ENCODE measurements around the gene HDDC2.
"Not testable (repeated sequence)": the region's sequence is repeated elsewhere in the genome, so short reads cannot be mapped to it uniquely, and the experiment has no call there.

HDDC2 gene

GRCh38 chr6:125306756-125307149 lies 5.0 kb upstream of the HDDC2 start:
- no peak for DNase-seq

- peak in 1 of 2 experiments; percentile 20 for DNase-seq
Measured at GRCh38 chr6:125304970-125305660, 3.3 kb upstream of the HDDC2 start.

GRCh38 chr6:125303512-125303854 lies 1.7 kb upstream of the HDDC2 start:
- no peak for DNase-seq

- DNase-seq: no peak
Measured at GRCh38 chr6:125302840-125303511, 1.2 kb upstream of the HDDC2 start.

- peak in 1 of 2 experiments; percentile 58 for DNase-seq
Measured at GRCh38 chr6:125300992-125301434, 754 bp downstream of the HDDC2 start.

- no peak for DNase-seq
Measured at GRCh38 chr6:125299257-125299656, 2.5 kb downstream of the HDDC2 start.

GRCh38 chr6:125296471-125296870 lies 5.3 kb downstream of the HDDC2 start:
- no peak for DNase-seq

- no peak for DNase-seq
Measured at GRCh38 chr6:125294925-125295324, 6.8 kb downstream of the HDDC2 start.

- no peak for DNase-seq
Measured at GRCh38 chr6:125294036-125294435, 7.7 kb downstream of the HDDC2 start.

- no peak for DNase-seq
Measured at GRCh38 chr6:125293587-125293986, 8.2 kb downstream of the HDDC2 start.

GRCh38 chr6:125287718-125288117 lies 14.0 kb downstream of the HDDC2 start:
- DNase-seq: no peak

- no peak for DNase-seq
Measured at GRCh38 chr6:125285936-125286335, 15.8 kb downstream of the HDDC2 start.

GRCh38 chr6:125285353-125285752 lies 16.4 kb downstream of the HDDC2 start:
- no peak for DNase-seq

GRCh38 chr6:125282470-125282869 lies 19.3 kb downstream of the HDDC2 start:
- not testable (repeated sequence) for DNase-seq

GRCh38 chr6:125280370-125281035 lies 21.3 kb downstream of the HDDC2 start:
- DNase-seq: not testable (repeated sequence)

- DNase-seq: no peak
Measured at GRCh38 chr6:125279961-125280360, 21.8 kb downstream of the HDDC2 start.

GRCh38 chr6:125277838-125278237 lies 23.9 kb downstream of the HDDC2 start:
- no peak for DNase-seq

GRCh38 chr6:125275779-125276178 lies 26.0 kb downstream of the HDDC2 start:
- DNase-seq: no peak

- DNase-seq: no peak
Measured at GRCh38 chr6:125274935-125275334, 26.8 kb downstream of the HDDC2 start.

GRCh38 chr6:125273965-125274364 lies 27.8 kb downstream of the HDDC2 start:
- DNase-seq: no peak

GRCh38 chr6:125273251-125273650 lies 28.5 kb downstream of the HDDC2 start:
- no peak for DNase-seq

GRCh38 chr6:125271486-125272159 lies 30.1 kb downstream of the HDDC2 start:
- peak in 1 of 2 experiments; percentile 17 for DNase-seq

GRCh38 chr6:125270380-125270779 lies 31.4 kb downstream of the HDDC2 start:
- no peak for DNase-seq
